GM12878 (cell line): Measurements from ENCODE around the gene LRRC40. TPM values are rescaled to one million over a fixed set of nuclear protein-coding genes. Genes with fewer than 3 reads are reported as not detected.

Source experiments
- ATAC-seq: fragments of 200-7000 bp; cut with Tn5 transposase; 3 replicates; pipeline ENCODE4 v1.9.1; 2020; ENCODE audit warnings: mild to moderate bottlenecking, moderate library complexity
- BruUV-seq: library from RNA; stranded (reverse); fragments of 400-500 nt; replicated peaks from 2 replicates; lab custom pipeline; 2021; lab: Mats Ljungman, UMichigan
- CTCF ChIA-PET: fragments of 300-600 bp; sonication (Branson Sonifier 250); formaldehyde crosslinking; extraction: SDS; loops from one replicate; lab custom pipeline; 2021; ENCODE audit warnings: inconsistent platforms; lab: Yijun Ruan, JAX
- POLR2A ChIA-PET: fragments of 350-600 bp; formaldehyde crosslinking; extraction: SDS; loops from one replicate; lab custom pipeline; 2021; ENCODE audit warnings: inconsistent platforms; lab: Charles Lee
- RAD21 ChIA-PET: fragments of 300-600 bp; sonication (Branson Sonifier 250); formaldehyde crosslinking; loops from one replicate; lab custom pipeline; 2023; ENCODE audit warnings: antibody characterized with exemption; ENCODE audit not compliant: unreplicated experiment; lab: Charles Lee
- SMC1A ChIA-PET: fragments of 300-600 bp; sonication (Branson Sonifier 250); formaldehyde crosslinking; loops from one replicate; lab custom pipeline; 2023; ENCODE audit not compliant: unreplicated experiment, uncharacterized antibody; lab: Charles Lee
- DNase-seq: peaks from one replicate; pipeline ENCODE4 v3.0.0-alpha.2; 2011; ENCODE audit warnings: low read depth, low spot score
- FAIRE-seq: peaks from 3 replicates; lab custom pipeline; 2011; peaks lifted over from hg19 to GRCh38; lab: Jason Lieb, UNC
- H2AFZ ChIP-seq: 2 replicates; pipeline ENCODE4 v1.6.0; 2011; ENCODE audit warnings: low read depth, low read length, control low read depth; ENCODE audit not compliant: control insufficient read depth
- H3K27ac ChIP-seq: 2 replicates; pipeline ENCODE4 v1.5.1; 2011; ENCODE audit warnings: control low read depth; ENCODE audit not compliant: control insufficient read depth, insufficient read depth
- H3K27me3 ChIP-seq, 2 experiments: replicated peaks in 1 of 2; 2 replicates each; pipeline versions ENCODE4 v1.6.0 to v1.6.1; 2011; ENCODE audit warnings: low read length in 1 of 2; ENCODE audit not compliant: control insufficient read depth in 2 of 2, insufficient read depth in 2 of 2
- H3K36me3 ChIP-seq, 2 experiments: 2 replicates each; pipeline ENCODE4 v1.5.1; 2011; ENCODE audit warnings: low read length in 1 of 2; ENCODE audit not compliant: control insufficient read depth in 2 of 2, insufficient read depth in 2 of 2
- H3K4me1 ChIP-seq: 2 replicates; pipeline ENCODE4 v1.6.1; 2011; ENCODE audit warnings: mild to moderate bottlenecking, low read length, moderate library complexity, mixed read lengths; ENCODE audit not compliant: control insufficient read depth, insufficient read depth
- H3K4me2 ChIP-seq: 2 replicates; pipeline ENCODE4 v1.6.0; 2011; ENCODE audit warnings: control low read depth; ENCODE audit not compliant: control insufficient read depth, insufficient read depth
- H3K4me3 ChIP-seq: fragments of 200-600 bp; sonication (generic); 2 replicates; pipeline ENCODE4 v1.5.1; 2016
- H3K79me2 ChIP-seq: 2 replicates; pipeline ENCODE4 v1.6.0; 2011; ENCODE audit warnings: low read length; ENCODE audit not compliant: control insufficient read depth, insufficient read depth
- H3K9ac ChIP-seq: 2 replicates; pipeline ENCODE4 v1.8.0; 2011; ENCODE audit warnings: low read length, control low read depth, mixed read lengths; ENCODE audit not compliant: control insufficient read depth, insufficient read depth
- H3K9me3 ChIP-seq: replicated peaks from 3 replicates; pipeline ENCODE4 v1.5.1; 2011; ENCODE audit warnings: mild to moderate bottlenecking, low read length; ENCODE audit not compliant: control insufficient read depth, insufficient read depth
- H4K20me1 ChIP-seq: 2 replicates; pipeline ENCODE4 v1.6.0; 2011; ENCODE audit not compliant: control insufficient read depth, insufficient read depth
- IRF5 ChIP-seq: fragments of 450-650 bp; IDR thresholded peaks from 2 replicates; pipeline ENCODE4 v1.6.1; 2017; ENCODE audit warnings: borderline replicate concordance
- WGBS: methylation state at CpG from one replicate; pipeline ENCODE4 v1.1.6; 2016; ENCODE audit warnings: low lambda C conversion rate; ENCODE audit not compliant: insufficient replicate concordance, insufficient coverage; ENCODE audit errors: missing lambda C conversion rate; 5-methylcytosine and 5-hydroxymethylcytosine counted together
- in situ Hi-C: fragments of 300-500 bp; cut with MboI; formaldehyde crosslinking; loops from 9 replicates; pipeline ENCODE4 v1.14.3; 2018; ENCODE audit warnings: mixed read lengths
- intact Hi-C: fragments of 100-400 bp; cut with micrococcal nuclease; formaldehyde crosslinking; loops from one replicate; pipeline ENCODE4 v1.14.2; 2022; ENCODE audit not compliant: unreplicated experiment
- polyA plus RNA-seq, 11 experiments: library from polyadenylated mRNA; depleted of rRNA in 4 of 11; unstranded in 6 of 11; stranded (reverse) in 5 of 11; fragments of >200 nt; fragmentation: Nextera tagmentation in 4 of 11; fragmentation: Illumina TruSeq in 1 of 11; extraction: Ambion mirVana in 4 of 11; extraction: Trizol in 1 of 11; gene quantifications; 1 replicate in 1 of 11; 2 replicates in 10 of 11; pipeline versions ENCODE4 v1.2.1 to v1.2.3, GENCODE V29; 2011 to 2016; ENCODE audit warnings: inconsistent platforms in 2 of 11, missing spikeins in 2 of 11, low read depth in 1 of 11
- total RNA-seq, 4 experiments: library from RNA; depleted of rRNA in 3 of 4; stranded (reverse); fragments of >200 nt in 3 of 4; fragmentation: Illumina TruSeq in 1 of 4; extraction: Trizol in 1 of 4; gene quantifications; 2 replicates each; pipeline versions ENCODE4 v1.2.1 to v1.2.3, GENCODE V29; 2013 to 2021
- TF ChIP-seq, protein P1 (sequence below): fragments of 450-650 bp; IDR thresholded peaks from 2 replicates; pipeline ENCODE4 v1.6.1; 2017; ENCODE audit warnings: mild to moderate bottlenecking, moderate library complexity

Gene LRRC40
- total and polyA plus RNA-seq, 10 of the 15 experiments (the other 5 are each of a cell fraction or from before 2014, with no cell fraction given): 19.5 to 44.3 (median 30.9) TPM

DNA sequence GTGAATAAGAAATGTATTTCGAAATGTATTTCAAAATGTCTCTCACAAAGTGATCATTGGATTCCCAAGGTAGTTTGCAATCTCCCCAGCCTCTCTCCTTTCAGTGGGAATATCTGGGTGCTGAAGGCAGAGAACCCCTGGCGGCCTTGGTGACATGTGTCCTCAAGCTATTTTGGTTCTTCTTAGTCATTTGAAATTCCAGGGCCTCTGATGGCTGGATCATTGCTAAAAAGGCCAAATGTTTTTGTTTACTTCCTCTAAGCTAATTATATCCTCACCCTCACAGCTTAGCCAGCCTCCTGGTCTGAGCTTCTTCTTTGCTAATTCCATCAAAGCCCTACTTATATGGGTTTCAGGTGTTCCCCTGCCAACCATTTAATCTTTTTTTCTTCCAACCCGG lies 71.2 kb downstream of the LRRC40 start:
- ChIA-PET POLR2A (no interaction called here), RAD21 (interaction anchor here (1.1 to 1.7 kb wide), 6 partner anchors 30 to 916 kb away, joined by 3 to 8 read pairs (median 4); no protein-coding TSS in a partner anchor), CTCF (interaction anchor here (0.8 to 5.4 kb wide), 20 partner anchors 9 to 395 kb away, joined by 3 to 49 read pairs (median 5); partner anchors contain the start of gene CTH), SMC1A (interaction anchor here (0.7 to 2.1 kb wide), 8 partner anchors 22 to 394 kb away, joined by 3 to 9 read pairs (median 5); partner anchors contain the start of gene ANKRD13C)
- no peak for FAIRE-seq
- Histone ChIP-seq H4K20me1 (no peaks in the 10 kb centered on the region), H3K27ac (no peak overlapping the region), H3K9ac (no peak overlapping the region), H3K4me1 (no peaks in the 10 kb centered on the region), H2AFZ (no peak overlapping the region), H3K9me3 (no peaks in the 10 kb centered on the region), H3K79me2 (no peaks in the 10 kb centered on the region), H3K4me3 (no peak overlapping the region), H3K36me3 (no peaks in the 10 kb centered on the region), H3K4me2 (no peak overlapping the region), H3K27me3 (no peaks in the 10 kb centered on the region)
- intact Hi-C loops: loop anchor here (5.0 to 10.0 kb wide), 2 partner anchors 113 to 921 kb away; no protein-coding TSS in a partner anchor
- in situ Hi-C loops: loop anchor here (5.0 to 10.0 kb wide), 3 partner anchors 351 to 921 kb away; no protein-coding TSS in a partner anchor
- TF ChIP-seq, protein P1, sequence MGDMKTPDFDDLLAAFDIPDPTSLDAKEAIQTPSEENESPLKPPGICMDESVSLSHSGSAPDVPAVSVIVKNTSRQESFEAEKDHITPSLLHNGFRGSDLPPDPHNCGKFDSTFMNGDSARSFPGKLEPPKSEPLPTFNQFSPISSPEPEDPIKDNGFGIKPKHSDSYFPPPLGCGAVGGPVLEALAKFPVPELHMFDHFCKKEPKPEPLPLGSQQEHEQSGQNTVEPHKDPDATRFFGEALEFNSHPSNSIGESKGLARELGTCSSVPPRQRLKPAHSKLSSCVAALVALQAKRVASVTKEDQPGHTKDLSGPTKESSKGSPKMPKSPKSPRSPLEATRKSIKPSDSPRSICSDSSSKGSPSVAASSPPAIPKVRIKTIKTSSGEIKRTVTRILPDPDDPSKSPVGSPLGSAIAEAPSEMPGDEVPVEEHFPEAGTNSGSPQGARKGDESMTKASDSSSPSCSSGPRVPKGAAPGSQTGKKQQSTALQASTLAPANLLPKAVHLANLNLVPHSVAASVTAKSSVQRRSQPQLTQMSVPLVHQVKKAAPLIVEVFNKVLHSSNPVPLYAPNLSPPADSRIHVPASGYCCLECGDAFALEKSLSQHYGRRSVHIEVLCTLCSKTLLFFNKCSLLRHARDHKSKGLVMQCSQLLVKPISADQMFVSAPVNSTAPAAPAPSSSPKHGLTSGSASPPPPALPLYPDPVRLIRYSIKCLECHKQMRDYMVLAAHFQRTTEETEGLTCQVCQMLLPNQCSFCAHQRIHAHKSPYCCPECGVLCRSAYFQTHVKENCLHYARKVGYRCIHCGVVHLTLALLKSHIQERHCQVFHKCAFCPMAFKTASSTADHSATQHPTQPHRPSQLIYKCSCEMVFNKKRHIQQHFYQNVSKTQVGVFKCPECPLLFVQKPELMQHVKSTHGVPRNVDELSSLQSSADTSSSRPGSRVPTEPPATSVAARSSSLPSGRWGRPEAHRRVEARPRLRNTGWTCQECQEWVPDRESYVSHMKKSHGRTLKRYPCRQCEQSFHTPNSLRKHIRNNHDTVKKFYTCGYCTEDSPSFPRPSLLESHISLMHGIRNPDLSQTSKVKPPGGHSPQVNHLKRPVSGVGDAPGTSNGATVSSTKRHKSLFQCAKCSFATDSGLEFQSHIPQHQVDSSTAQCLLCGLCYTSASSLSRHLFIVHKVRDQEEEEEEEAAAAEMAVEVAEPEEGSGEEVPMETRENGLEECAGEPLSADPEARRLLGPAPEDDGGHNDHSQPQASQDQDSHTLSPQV: no peak
- no peak for TF ChIP-seq IRF5
- DNase-seq: no peak
- BruUV-seq: no TSS peak
- WGBS: 29% methylated on average over 3 of the region's 3 CpGs
- no peak for ATAC-seq
